GM19239 (cell line): ENCODE results near the gene TACR1.
A peak's percentile ranks its signal among the peaks of the same experiment; 100 is the strongest.
"Not testable (repeated sequence)": the region's sequence is repeated elsewhere in the genome, so short reads cannot be mapped to it uniquely, and the experiment has no call there.

Experiments
- DNase-seq: peaks from one replicate; pipeline ENCODE4 v3.0.0; 2011; ENCODE audit warnings: low spot score; ENCODE audit not compliant: insufficient read length
- FAIRE-seq: peaks from 2 replicates; lab custom pipeline; 2011; peaks lifted over from hg19 to GRCh38; lab: Jason Lieb, UNC

TACR1 gene

GRCh38 chr2:75200140-75201096 lies 1.1 kb upstream of the TACR1 start:
- DNase-seq (no peak), FAIRE-seq (no peak)

GRCh38 chr2:75195076-75195691 lies 4.1 kb downstream of the TACR1 start:
- no peak for DNase-seq
- no peak for FAIRE-seq

GRCh38 chr2:75194184-75194868 lies 5.0 kb downstream of the TACR1 start:
- no peak for DNase-seq
- no peak for FAIRE-seq

GRCh38 chr2:75192496-75192895 lies 6.8 kb downstream of the TACR1 start:
- FAIRE-seq (no peak), DNase-seq (no peak)

GRCh38 chr2:75190271-75190990 lies 8.9 kb downstream of the TACR1 start:
- FAIRE-seq = no peak
- DNase-seq = no peak

- no peak for DNase-seq
- FAIRE-seq = no peak
These were observed 12.5 kb downstream of the TACR1 start for GRCh38 chr2:75186821-75187220.

- DNase-seq (no peak), FAIRE-seq (no peak)
These were observed 16.7 kb downstream of the TACR1 start for GRCh38 chr2:75182606-75183005.

GRCh38 chr2:75180476-75180875 lies 18.8 kb downstream of the TACR1 start:
- no peak for DNase-seq
- no peak for FAIRE-seq

GRCh38 chr2:75177427-75177826 lies 21.9 kb downstream of the TACR1 start:
- DNase-seq = no peak
- FAIRE-seq = no peak

- FAIRE-seq = no peak
These were observed 23.9 kb downstream of the TACR1 start for GRCh38 chr2:75175456-75175855.

GRCh38 chr2:75174981-75175380 lies 24.3 kb downstream of the TACR1 start:
- DNase-seq (no peak), FAIRE-seq (no peak)

More at GRCh38 chr2:75175456-75175855, 23.9 kb downstream of the TACR1 start:
- DNase-seq = no peak

GRCh38 chr2:75174519-75174918 lies 24.8 kb downstream of the TACR1 start:
- DNase-seq = no peak
- no peak for FAIRE-seq

GRCh38 chr2:75173740-75174139 lies 25.6 kb downstream of the TACR1 start:
- DNase-seq (no peak), FAIRE-seq (no peak)

GRCh38 chr2:75171423-75171822 lies 27.9 kb downstream of the TACR1 start:
- not testable (repeated sequence) for DNase-seq, FAIRE-seq

- DNase-seq (no peak), FAIRE-seq (no peak)
These were observed 28.4 kb downstream of the TACR1 start for GRCh38 chr2:75170889-75171288.

GRCh38 chr2:75168186-75168585 lies 31.1 kb downstream of the TACR1 start:
- FAIRE-seq (no peak), DNase-seq (no peak)

GRCh38 chr2:75166491-75166890 lies 32.8 kb downstream of the TACR1 start:
- FAIRE-seq (no peak), DNase-seq (no peak)

- FAIRE-seq = no peak
- no peak for DNase-seq
These were observed 36.4 kb downstream of the TACR1 start for GRCh38 chr2:75162897-75163296.

- DNase-seq = no peak
- peak; percentile 11 for FAIRE-seq
These were observed 37.1 kb downstream of the TACR1 start for GRCh38 chr2:75162259-75162658.

GRCh38 chr2:75157435-75157834 lies 41.9 kb downstream of the TACR1 start:
- DNase-seq = no peak
- no peak for FAIRE-seq
